Motor neuron (in vitro differentiated cells): ENCODE measurements around the gene MEI1. TPM values are rescaled to one million over a fixed set of nuclear protein-coding genes. Genes with fewer than 3 reads are reported as not detected.

Experiments used
- ATAC-seq, 8 experiments: fragments of 200-7000 bp; cut with Tn5 transposase; replicated peaks in 6 of 8; 2 replicates each; pipeline ENCODE4 v1.8.0; 2021; ENCODE audit warnings: mild to moderate bottlenecking in 8 of 8, moderate library complexity in 8 of 8
- H3K27ac ChIP-seq, 2 donors: fragments of 250-450 bp; sonication (Bioruptor Pico); 2 replicates each; pipeline ENCODE4 v1.9.0; 2021; ENCODE audit warnings: antibody characterized with exemption in 2 of 2, mild to moderate bottlenecking in 2 of 2, moderate library complexity in 1 of 2
- H3K4me1 ChIP-seq, 2 donors: fragments of 250-450 bp; sonication (Bioruptor Pico); replicated peaks in 1 of 2; 2 replicates each; pipeline ENCODE4 v1.6.1; 2021; ENCODE audit warnings: antibody characterized with exemption in 2 of 2, mild to moderate bottlenecking in 2 of 2, moderate library complexity in 1 of 2
- H3K4me3 ChIP-seq, 5 donors: fragments of 250-450 bp; sonication (Bioruptor Pico); 2 replicates each; pipeline ENCODE4 v1.9.0; 2021; ENCODE audit warnings: antibody characterized with exemption in 5 of 5, mild to moderate bottlenecking in 5 of 5, moderate library complexity in 4 of 5
- WGBS, 10 experiments: fragments of 450-650 bp; shearing (Covaris generic); methylation state at CpG; one replicate each; pipeline ENCODE4 v1.0.0; 2022; 5-methylcytosine and 5-hydroxymethylcytosine counted together
- in situ Hi-C, 9 experiments: fragments of 400-800 bp; cut with MboI; loops; one replicate each; pipeline ENCODE4 v1.15.0; 2021; ENCODE audit warnings: low sequenced_read_pairs in 9 of 9, low pct_unique_long_range_greater_than_20kb in 2 of 9; ENCODE audit not compliant: unreplicated experiment in 9 of 9
- total RNA-seq, 8 experiments: library from RNA; unstranded; fragments of 300-600 nt; gene quantifications; 2 replicates each; pipeline versions ENCODE4 v1.2.3 to v1.2.4, GENCODE V29; 2022

The MEI1 gene
- total RNA-seq, 8 experiments from 2014 or later: 0.11 to 3.5 (median 2.1) TPM; not detected in 1

DNA sequence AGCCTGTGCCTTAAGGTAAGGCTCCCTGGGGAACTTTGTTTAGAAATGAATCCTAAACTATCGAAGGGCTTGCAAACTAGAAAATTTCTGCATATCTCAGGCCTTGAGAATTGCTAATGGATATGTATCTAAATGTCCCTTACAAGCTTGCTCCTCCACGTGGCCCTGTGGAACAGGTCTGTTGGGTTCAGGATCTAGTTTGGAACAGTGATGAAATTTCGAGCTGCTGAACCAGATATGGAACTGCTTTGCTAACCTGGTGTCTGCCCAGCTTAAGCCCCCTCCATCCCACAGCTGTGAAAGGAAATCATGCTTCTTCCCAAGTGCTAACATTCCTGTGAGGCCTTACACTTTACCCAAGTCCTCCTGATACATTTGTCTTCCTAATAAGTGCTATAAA lies 145.2 kb downstream of the MEI1 start:
- ATAC-seq: peak in 3 of 8 experiments; percentile 10 to 31 (median 14)
- Histone ChIP-seq H3K27ac (no peak overlapping the region), H3K4me1 (peaks cover 21 to 35% of the 10 kb centered on the region in 2 donors), H3K4me3 (no peak overlapping the region)
- 0 to 100% (median 57%) methylated on average over 1 to 3 of the region's 3 CpGs; no CpG with 5 or more reads in 4 of the 10 experiments for WGBS, 10 experiments
- in situ Hi-C loops: no loop called here

DNA sequence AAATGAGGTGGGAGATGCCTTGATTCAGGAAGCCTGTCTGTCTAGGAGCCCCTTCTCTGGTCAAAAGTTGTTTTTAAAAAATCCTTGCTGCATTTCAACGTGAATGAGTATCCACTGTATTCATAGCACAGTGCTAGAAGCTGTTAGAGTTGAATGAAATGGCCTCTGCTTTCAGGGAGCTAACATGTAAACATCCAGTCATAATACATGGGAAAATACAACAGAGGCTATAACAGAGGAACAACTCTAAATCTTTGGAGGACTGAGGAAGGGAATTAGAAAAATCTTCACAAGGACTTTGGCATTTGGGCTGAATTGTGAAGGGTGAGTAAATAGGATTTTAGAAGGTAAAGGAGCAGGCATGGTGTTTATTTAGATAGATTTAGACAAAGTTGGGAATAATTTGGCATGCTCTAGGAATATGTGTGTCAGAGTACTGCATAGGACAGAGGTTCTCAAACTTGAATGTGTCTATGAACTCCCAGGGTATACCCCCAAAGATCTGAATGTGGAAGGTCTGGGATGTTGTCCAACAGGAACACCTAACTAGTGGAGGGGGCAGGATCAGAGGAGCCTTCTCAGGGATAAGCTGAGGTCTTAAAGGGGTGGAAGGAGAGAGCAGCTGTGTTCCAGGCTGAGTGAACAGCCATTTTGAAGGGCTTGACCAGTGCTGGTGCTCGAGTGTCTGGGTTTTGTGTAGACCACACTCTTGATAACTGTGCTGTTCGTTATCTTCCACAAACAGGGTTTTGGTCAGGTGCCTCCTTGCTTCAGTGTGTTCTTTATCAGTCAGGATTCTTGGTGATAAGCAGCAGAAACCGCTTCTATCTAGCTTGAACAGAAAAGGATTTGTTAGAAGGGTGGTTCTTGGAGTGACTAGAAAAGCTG lies 146.3 kb downstream of the MEI1 start:
- no peak overlapping the region for H3K4me3 ChIP-seq
- peak overlapping the region; percentile 69 to 76 for H3K27ac ChIP-seq
- H3K4me1 ChIP-seq: peaks cover 21 to 30% of the 10 kb centered on the region in 2 donors
- WGBS, 10 experiments: 0 to 80% (median 47%) methylated on average over 1 to 3 of the region's 4 CpGs; no CpG with 5 or more reads in 3 of the 10 experiments
- in situ Hi-C loops: no loop called here
- ATAC-seq: peak in 5 of 8 experiments; percentile 56 to 66 (median 63)

GRCh38 chr22:41846268-41846987 lies 147.1 kb downstream of the MEI1 start:
- Histone ChIP-seq H3K4me3 (no peak overlapping the region), H3K27ac (peak overlapping the region; percentile 69 to 76), H3K4me1 (peaks cover 19 to 30% of the 10 kb centered on the region in 2 donors)
- 0 to 84% (median 67%) methylated on average over 1 to 9 of the region's 10 CpGs for WGBS, 10 experiments
- in situ Hi-C loops: no loop called here
- ATAC-seq: peak in 5 of 8 experiments; percentile 73 to 85 (median 81)

DNA sequence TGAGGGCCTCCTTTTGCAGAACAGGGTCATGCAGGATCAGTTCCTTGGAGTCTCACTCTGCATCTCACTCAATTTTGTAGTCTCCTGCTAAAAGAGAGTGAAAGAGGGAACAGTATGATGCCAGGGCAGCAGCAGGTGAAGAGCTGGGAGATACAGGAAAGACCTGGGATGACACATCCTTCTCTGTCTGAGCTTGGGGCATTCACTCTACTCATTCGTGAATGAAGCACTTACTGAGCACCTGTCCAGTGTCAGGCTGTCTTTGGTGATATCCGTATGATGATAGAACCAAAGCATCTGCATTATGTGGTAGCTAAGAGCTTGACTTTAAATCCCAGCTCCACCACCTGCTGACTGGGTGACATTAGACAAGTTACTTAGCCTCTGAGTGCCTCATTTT lies 148.0 kb downstream of the MEI1 start:
- in situ Hi-C loops: no loop called here
- Histone ChIP-seq H3K4me3 (no peak overlapping the region), H3K27ac (peak overlapping the region in 1 of 2 donors; percentile 76), H3K4me1 (peaks cover 19 to 30% of the 10 kb centered on the region in 2 donors)
- no peak for ATAC-seq
- 71 to 100% (median 96%) methylated on average over 1 to 2 of the region's 2 CpGs; no CpG with 5 or more reads in 4 of the 10 experiments for WGBS, 10 experiments

- H3K4me3 ChIP-seq: no peak overlapping the region
- in situ Hi-C loops: no loop called here
- WGBS, 10 experiments: 54 to 100% (median 95%) methylated on average over 1 to 4 of the region's 5 CpGs; no CpG with 5 or more reads in 6 of the 10 experiments
- ATAC-seq: peak in 3 of 8 experiments; percentile 73 to 94 (median 90)
- peaks cover 19 to 30% of the 10 kb centered on the region in 2 donors for H3K4me1 ChIP-seq
- H3K27ac ChIP-seq: no peak overlapping the region
Measured at GRCh38 chr22:41848468-41848867, 149.2 kb downstream of the MEI1 start.

Other genes starting within 250 kb of the MEI1 start
- 10 to 100 TPM; 44.1 to 84.5 (median 57.5) TPM for gene PHF5A, start 230.8 kb upstream of the MEI1 start, total RNA-seq
- 100 to 1,000 TPM in 3 of 8 experiments, 10 to 100 TPM in 5; 59.9 to 182 (median 83.6) TPM for gene ACO2, start 230.4 kb upstream of the MEI1 start, total RNA-seq
- 10 to 100 TPM; 11.6 to 43.1 (median 22.4) TPM for gene POLR3H, start 155.0 kb upstream of the MEI1 start, total RNA-seq
- gene CSDC2, start 138.5 kb upstream of the MEI1 start, total RNA-seq: 10 to 100 TPM in 1 of 8 experiments, 1 to 10 TPM in 6, under 1 TPM in 1; 0.10 to 18.5 (median 5.6) TPM
- 10 to 100 TPM; 18.5 to 43.0 (median 26.4) TPM for gene PMM1, start 109.7 kb upstream of the MEI1 start, total RNA-seq
- gene DESI1, start 78.5 kb upstream of the MEI1 start, total RNA-seq: 10 to 100 TPM; 25.7 to 60.9 (median 34.1) TPM
- 100 to 1,000 TPM; 205 to 384 (median 275) TPM for gene XRCC6, start 78.2 kb upstream of the MEI1 start, total RNA-seq
- 100 to 1,000 TPM; 119 to 227 (median 162) TPM for gene SNU13, start 10.6 kb upstream of the MEI1 start, total RNA-seq
- 10 to 100 TPM in 4 of 8 experiments, 1 to 10 TPM in 4; 7.0 to 19.0 (median 10.2) TPM for gene CCDC134, start 101.2 kb downstream of the MEI1 start, total RNA-seq
- 100 to 1,000 TPM in 6 of 8 experiments, 10 to 100 TPM in 2; 40.9 to 173 (median 120) TPM for gene SREBF2, start 133.6 kb downstream of the MEI1 start, total RNA-seq
- under 1 TPM in 3 of 8 experiments, not detected in 5; 0.11 to 0.27 (median 0.13) TPM for gene SHISA8, start 215.6 kb downstream of the MEI1 start, total RNA-seq
- 1 to 10 TPM in 1 of 8 experiments, under 1 TPM in 6, not detected in 1; 0.22 to 1.1 (median 0.63) TPM for gene TNFRSF13C, start 227.3 kb downstream of the MEI1 start, total RNA-seq
- 10 to 100 TPM in 3 of 8 experiments, 1 to 10 TPM in 5; 1.4 to 28.1 (median 4.4) TPM for gene CENPM, start 247.6 kb downstream of the MEI1 start, total RNA-seq